Measurements from ENCODE around the gene SLC25A3.

DNA sequence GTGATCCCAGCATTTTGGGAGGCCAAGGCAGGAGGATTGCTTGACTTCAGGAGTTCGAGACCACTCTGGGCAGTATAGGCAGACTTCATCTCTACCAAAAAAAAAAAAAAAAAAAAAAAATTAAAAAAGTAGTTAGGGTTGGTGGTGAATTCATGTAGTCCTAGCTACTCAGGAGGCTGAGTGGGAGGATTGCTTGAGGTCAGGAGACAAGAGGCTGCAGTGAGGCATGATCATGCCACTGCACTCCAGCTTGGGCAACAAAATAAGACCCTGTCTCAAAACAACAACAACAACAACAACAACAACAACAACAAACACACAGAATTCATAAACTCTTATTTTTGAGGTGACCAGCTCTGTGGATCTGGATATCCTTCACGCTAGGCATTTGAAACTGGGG, 17.1 kb downstream of the SLC25A3 start:
- TF ChIP-seq, protein P1, sequence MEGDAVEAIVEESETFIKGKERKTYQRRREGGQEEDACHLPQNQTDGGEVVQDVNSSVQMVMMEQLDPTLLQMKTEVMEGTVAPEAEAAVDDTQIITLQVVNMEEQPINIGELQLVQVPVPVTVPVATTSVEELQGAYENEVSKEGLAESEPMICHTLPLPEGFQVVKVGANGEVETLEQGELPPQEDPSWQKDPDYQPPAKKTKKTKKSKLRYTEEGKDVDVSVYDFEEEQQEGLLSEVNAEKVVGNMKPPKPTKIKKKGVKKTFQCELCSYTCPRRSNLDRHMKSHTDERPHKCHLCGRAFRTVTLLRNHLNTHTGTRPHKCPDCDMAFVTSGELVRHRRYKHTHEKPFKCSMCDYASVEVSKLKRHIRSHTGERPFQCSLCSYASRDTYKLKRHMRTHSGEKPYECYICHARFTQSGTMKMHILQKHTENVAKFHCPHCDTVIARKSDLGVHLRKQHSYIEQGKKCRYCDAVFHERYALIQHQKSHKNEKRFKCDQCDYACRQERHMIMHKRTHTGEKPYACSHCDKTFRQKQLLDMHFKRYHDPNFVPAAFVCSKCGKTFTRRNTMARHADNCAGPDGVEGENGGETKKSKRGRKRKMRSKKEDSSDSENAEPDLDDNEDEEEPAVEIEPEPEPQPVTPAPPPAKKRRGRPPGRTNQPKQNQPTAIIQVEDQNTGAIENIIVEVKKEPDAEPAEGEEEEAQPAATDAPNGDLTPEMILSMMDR (IDR thresholded peaks at IDR 0.05; ENCODE audit: low read length), result no peak
- TF ChIP-seq EZH2 (IDR thresholded peaks at IDR 0.05; ENCODE audit: borderline replicate concordance, low read length), result no peak
